Body of pancreas (tissue), 4 donors: ENCODE results near the gene SCAP.

Experiments used
- POLR2A ChIP-seq, 3 donors: fragments of 450-650 bp; IDR thresholded peaks; one replicate each; pipeline ENCODE4 v1.6.1; 2016; ENCODE audit warnings: antibody characterized with exemption in 3 of 3, mild to moderate bottlenecking in 2 of 3
- TF ChIP-seq, protein P1 (sequence below), 7 experiments: fragments of 450-650 bp in 4 of 7; fragments of 200-600 bp in 3 of 7; sonication (generic) in 3 of 7; IDR thresholded peaks; one replicate each; pipeline ENCODE4 v1.5.1; 2016 to 2019; ENCODE audit warnings: antibody characterized with exemption in 7 of 7

DNA sequence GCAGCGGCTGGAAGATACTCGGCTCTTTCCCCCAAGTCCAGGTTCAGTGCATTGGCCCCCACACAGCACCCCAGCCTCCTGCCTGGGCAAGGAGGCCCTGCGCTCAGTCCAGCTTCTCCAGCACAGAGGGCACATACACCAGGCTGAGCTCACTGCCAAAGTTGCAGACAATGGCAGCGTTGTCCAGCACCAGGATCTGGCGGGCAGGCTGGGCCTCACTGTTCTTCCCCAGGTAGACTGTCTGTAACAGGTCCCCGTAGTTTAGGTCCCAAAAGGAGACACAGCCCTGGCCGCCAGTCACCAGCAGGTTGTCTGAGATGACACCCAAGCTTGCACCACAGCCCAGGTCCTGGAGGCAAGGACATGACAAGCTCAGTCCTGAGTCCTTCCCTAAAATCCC is 62.0 kb downstream of the SCAP start:
- TF ChIP-seq, protein P1, sequence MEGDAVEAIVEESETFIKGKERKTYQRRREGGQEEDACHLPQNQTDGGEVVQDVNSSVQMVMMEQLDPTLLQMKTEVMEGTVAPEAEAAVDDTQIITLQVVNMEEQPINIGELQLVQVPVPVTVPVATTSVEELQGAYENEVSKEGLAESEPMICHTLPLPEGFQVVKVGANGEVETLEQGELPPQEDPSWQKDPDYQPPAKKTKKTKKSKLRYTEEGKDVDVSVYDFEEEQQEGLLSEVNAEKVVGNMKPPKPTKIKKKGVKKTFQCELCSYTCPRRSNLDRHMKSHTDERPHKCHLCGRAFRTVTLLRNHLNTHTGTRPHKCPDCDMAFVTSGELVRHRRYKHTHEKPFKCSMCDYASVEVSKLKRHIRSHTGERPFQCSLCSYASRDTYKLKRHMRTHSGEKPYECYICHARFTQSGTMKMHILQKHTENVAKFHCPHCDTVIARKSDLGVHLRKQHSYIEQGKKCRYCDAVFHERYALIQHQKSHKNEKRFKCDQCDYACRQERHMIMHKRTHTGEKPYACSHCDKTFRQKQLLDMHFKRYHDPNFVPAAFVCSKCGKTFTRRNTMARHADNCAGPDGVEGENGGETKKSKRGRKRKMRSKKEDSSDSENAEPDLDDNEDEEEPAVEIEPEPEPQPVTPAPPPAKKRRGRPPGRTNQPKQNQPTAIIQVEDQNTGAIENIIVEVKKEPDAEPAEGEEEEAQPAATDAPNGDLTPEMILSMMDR (IDR thresholded peaks at IDR 0.05), result no peak
- no peak for TF ChIP-seq POLR2A (IDR thresholded peaks at IDR 0.05)
